NCI-H510A treated with DMSO at 0.1 percent for 48 hours (cell line): Measurements from ENCODE around the gene C22orf23.
A peak's percentile ranks its signal among the peaks of the same experiment; 100 is the strongest.

Source experiments
- DNase-seq: peaks from one replicate; lab custom pipeline; 2025; lab: John Stamatoyannopoulos, UW

The C22orf23 gene

DNA sequence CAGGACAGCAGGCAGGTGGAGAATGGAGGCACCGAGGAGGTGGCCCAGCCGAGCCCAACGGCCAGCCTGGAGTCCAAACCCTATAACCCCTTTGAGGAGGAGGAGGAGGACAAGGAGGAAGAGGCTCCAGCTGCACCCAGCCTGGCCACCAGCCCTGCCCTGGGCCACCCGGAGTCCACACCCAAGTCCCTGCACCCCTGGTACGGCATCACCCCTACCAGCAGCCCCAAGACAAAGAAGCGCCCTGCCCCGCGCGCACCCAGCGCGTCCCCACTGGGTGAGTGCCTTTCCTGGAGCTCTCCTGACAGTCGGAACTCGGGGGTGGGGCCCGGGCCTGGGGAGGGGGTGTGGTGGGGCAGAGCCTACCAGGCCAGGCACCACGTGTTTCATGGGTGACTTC is 27.6 kb downstream of the C22orf23 start:
- DNase-seq = no peak

DNA sequence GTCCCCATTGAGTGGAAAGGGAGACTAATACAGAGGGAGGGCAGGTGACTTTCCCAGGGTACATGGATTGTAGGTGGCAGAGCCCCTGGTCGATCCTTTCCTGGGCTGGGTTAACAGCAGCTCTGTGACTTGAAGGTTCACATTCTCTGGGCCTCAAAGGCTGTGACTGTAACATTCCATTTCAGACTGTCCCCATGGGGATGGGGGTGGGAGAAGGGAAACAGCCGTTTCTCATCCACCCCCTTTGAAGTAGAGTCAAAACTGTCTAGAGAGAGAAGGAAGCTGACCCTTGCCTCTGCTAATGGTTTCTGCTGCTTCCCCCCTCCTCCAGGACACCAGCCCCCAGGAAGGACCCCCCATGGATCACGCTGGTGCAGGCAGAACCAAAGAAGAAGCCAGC is 28.1 kb downstream of the C22orf23 start:
- DNase-seq = no peak

- DNase-seq = no peak
Observed at GRCh38 chr22:37924386-37925065, 28.9 kb downstream of the C22orf23 start.

DNA sequence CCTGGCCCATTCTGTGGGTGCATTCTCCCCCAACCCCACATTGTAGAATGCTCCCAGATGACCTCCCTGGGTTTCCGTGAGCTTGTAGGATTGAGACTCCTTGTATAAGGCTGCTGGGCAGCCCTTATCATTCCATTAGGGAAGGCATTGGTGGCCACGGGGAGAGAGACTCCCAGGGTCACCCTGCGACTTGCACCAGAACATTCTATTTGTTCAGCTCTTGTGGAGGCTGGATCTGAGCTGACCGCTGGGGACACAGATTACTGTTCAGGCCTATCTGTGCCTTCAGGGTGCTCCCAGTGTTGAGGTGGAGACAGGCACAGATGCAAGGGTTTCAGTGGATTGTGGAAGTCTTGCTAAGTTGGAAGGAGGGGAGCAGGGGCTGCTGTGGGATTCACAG is 29.5 kb downstream of the C22orf23 start:
- no peak for DNase-seq

DNA sequence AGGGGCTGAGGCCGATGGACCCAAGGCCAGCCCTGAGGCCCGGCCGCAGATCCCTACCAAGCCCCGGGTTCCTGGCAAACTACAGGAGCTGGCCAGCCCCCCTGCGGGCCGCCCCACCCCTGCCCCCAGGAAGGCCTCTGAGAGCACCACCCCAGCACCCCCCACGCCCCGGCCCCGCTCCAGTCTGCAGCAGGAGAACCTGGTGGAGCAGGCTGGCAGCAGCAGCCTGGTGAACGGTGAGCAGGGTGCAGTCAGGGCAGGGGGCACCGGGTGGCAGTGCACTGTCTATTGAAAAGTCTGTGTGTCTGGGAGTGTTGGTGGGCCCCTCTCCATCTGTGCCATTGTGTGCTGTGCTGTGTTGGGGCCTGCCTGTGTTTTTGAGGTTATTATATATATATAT is 31.2 kb downstream of the C22orf23 start:
- no peak for DNase-seq

DNA sequence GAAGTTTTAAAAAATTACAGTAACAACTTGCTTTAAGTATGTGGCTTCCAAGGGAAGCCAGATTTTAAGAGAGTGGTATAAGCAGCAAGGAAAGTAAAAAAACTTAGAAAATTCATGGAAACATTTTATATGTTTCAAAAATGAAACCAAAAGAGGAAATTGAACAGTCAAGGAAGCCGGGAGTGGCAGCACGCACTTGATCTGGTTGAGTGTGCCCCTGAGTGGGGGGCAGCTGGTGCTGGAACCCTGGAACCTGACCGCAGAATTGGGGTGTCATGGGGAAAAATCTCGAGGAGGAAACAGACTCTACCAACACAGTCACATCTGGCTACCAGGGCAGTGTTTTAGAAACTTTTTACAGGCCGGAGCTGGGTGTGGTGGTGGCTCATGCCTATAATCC is 33.3 kb downstream of the C22orf23 start:
- DNase-seq = no peak

DNA sequence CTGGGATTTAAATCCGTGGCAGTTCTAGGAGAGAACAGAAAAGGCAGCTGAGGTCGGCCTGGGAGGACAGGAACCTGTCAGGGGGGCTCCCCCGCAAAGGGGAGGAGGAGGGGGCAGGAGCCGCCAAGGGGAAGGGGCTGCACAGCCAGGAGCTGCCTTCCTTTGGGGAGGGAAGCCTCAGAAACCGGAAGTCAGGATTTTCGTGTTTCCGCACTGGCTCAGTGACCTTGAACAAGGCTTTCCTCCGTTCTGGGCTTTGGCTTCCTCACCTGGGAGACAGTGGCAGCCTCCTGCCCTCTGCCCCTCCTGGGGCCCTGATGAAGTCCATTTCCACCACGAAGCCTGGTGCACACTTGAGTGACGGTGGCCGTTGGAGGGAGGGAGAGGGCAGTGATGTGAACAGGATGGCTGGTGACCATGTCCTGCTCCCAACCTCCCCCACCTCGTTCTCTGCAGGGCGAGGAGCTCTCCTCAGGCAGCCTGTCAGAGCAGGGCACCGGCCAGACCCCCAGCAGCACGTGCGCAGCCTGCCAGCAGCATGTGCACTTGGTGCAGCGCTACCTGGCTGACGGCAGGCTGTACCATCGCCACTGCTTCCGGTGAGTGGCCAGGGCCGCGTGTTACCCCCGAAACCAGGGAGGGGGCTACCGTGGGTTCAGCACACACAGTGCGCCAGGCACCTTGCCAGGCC is 34.7 kb downstream of the C22orf23 start:
- DNase-seq = no peak

DNA sequence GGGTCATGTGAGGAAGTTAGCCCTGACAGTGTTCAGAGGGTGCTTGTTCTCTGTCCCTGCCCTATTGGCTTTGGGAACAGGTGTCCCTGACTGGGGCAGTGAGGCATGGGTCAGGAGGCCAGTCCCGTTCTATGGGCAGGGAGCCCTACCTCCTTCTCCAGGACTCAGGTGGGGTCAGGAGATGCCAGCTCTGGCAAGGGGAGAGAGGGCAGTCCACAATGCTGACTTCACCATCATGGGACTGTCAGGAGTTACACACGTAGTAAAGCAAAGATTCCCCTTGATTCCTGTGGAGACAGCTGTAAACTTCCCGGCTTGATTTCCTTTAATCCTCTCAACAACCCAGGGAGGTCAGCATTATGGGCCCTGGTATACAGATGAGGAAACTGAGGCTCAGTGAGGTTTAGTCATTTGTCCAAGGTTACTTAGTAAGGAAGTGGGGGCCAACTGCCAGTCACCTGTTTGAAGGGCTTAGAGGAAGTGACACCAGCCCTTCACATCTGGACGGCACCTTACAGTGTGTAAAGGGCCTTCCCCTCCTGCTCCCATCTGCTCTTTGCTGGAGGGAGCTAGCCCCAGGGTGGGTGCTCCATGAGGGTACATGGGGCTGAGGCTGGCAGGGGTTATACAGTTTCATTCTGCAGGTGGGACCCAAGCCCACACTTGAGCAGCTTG is 35.4 kb downstream of the C22orf23 start:
- no peak for DNase-seq

DNA sequence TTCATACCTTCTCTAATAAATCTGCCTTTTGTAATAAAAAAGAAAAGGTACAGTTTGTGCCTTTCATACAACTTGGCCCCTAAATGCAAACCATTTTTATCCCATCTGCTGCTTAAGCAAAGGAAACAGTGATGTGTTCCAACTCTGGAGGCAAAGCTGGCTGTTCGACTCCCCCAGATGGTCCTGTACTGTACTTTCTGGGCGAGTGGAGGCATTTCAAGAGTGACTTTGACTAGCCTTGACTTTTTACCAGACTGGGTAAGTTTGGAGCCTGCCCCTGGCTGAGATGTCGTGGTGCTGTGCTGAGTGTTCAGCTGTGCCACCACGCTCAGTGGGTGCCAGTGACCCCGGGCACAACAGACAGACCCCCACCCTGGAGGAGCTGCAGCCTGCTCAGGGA is 37.1 kb downstream of the C22orf23 start:
- DNase-seq = no peak

- DNase-seq = no peak
Observed at GRCh38 chr22:37913233-37913721, 40.1 kb downstream of the C22orf23 start.

DNA sequence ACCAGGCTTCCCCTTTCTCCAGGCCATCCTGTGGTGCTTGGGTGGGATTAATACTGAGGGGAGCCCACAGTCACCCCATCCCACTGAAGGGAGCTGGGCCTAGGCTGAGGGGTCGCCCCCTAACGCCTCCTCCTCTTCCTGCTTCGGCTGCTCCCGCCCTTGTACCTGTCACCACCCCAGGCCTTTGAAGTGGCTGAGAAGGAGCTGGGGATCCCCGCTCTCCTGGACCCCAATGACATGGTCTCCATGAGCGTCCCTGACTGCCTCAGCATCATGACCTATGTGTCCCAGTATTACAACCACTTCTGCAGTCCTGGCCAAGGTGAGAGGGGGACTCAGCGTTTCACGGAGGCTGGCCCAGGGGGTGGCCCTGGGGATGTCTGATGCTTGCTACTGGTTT is 41.2 kb downstream of the C22orf23 start:
- DNase-seq = no peak

GRCh38 chr22:37911697-37912096 is 41.7 kb downstream of the C22orf23 start:
- no peak for DNase-seq

GRCh38 chr22:37910890-37911672 is 42.3 kb downstream of the C22orf23 start:
- DNase-seq = peak; percentile 15

DNA sequence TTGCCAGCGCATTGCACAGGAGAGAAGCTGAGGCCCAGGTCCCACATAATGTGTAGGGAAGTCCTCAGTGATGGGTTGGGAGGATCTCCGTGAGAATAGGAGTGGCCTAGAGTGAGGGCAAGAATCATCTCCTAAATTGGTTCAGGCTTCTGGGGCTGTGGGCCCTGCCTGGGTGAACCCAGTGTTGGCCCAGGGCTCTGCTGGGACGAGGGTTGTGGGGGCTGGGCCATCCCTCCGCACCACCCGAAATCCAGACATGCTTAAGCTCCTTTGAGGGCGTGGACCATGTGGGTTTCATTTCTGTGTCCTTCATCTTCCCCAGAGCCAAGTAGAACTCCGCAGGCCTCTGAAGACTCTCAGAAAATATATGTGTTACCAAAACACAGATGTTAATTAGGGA is 43.6 kb downstream of the C22orf23 start:
- DNase-seq = no peak

DNA sequence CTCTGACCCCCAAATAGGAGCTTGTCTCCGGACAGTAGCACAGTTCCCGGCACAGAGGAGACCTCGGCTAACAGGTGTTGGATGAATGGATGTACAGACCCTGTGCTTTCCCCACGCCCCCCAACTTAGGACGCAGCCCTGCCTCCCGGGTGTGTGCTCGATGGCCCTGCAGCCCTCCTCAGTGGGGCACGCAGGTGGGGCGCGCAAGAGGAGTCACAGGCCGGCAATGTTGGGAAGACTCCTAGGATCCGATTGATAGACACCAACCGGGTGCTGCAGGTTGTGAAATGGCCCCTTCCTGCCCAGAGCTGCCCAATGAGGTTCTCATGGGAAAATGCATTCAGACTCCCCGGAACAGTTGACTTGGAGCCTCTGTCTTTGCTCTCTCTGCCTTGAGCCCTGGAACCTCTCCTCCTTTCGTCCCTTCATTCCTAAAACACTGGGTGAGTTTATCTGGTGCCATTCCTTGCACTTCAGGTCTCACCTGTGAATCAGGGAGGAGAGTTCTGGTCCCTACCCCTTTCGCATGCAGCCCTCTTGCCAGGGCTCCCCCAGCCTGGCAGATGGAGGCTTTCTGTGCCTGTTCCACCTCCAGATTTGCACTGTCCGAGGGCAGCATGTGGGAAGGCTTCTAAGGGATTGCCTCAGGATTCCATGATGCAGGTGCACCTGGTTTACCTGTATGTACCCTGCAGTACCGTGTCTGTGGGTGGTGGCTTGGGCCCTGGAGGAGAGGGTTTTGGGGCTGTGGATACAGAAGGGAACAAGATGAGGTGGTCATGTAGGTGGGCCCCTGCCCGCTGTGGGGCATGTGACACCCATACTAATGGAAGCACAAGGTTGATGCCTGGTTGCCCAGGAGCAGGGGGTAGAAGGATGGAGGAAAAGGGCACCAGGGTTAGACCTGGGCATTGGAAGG is 46.1 kb downstream of the C22orf23 start:
- DNase-seq = no peak

DNA sequence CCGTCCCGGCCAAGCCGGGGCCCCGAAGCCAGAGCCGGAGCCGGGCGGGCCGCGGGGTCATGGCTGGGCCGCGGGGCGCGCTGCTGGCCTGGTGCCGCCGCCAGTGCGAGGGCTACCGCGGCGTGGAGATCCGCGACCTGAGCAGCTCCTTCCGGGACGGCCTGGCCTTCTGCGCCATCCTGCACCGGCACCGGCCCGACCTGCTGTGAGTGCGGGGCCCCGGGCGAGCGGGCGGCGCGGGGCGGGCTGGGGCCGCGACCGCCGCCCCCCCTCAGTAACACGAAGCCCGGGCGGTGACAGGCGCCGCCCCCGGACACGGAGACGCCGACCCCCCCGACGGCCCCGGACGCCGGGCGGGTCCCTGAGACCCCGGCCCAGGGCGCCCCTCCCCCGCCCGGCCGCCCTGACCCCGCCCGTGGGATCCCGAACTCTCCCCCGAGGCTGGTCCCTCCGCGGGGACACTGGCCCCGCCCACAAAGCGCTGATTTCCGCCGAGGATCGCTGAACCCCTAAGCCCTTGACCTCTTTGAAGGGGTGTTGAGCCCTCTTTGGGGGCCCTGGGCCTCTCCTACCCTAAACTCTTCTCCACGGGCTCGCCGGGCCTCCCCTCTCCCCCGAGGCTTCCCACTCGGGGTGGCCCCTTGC is 46.9 kb downstream of the C22orf23 start:
- DNase-seq = no peak

DNA sequence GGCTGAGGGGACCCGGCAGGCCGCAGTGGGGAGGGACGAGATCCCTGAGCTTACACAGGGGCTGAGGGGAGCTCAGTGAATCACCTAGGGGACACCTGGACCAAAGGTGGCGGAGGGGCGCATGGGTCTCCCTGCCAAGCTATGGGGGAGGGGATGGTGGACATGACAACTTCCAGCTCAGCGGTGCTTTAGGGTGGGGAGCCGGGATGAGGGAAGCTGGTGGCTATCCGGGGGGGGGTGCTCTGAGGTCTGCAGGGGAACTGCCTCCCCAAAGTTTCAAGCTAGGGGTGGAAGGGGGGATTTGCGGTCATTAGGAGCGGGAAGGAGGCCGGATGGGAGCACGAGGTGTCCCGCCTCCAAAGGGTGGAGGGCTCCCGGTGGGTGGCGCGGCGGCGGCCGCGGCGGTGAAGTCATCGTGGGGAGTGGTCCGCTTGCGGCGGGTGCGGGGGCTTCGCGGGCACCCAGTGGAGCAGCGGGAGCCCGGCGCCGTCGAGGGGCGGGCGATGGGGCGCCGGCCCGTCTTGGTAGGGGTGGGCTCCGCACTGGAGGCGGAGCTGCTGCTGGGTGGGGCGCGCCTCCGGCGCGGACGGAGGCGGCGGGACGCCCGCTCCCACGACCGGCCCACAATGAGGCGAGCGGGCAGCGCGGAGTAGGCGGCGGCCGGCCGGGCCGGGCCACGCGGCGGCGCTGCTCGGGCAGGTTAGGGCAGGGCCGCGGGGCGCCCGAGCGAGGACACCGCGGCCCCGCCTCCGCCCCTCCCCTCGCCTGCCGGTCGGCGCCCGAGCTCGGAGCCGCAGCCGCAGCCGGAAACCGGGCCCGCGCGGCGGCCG is 47.7 kb downstream of the C22orf23 start, which contains the start of gene MICALL1:
MICALL1 (plus strand) TSS at position 764 of the 830 bp plus-strand sequence. CDS start 126 bp downstream, outside the sequence.
- peak; percentile 15 for DNase-seq

GRCh38 chr22:37904572-37905533 is 48.5 kb downstream of the C22orf23 start:
- no peak for DNase-seq
